K562 treated with DMSO at 1 percent for 24 hours (cell line): ENCODE data around the gene CDC73. TPM values are rescaled to one million over a fixed set of nuclear protein-coding genes. Genes with fewer than 3 reads are reported as not detected.

ENCODE experiments used
- total RNA-seq: library from RNA; unstranded; fragments of 300-600 nt; gene quantifications from 2 replicates; pipeline ENCODE4 v1.2.3, GENCODE V29; 2022; ENCODE audit warnings: low read depth; ENCODE audit not compliant: insufficient read depth

The CDC73 gene
- 17.5 and 23.0 TPM in 2 replicates for total RNA-seq

DNA sequence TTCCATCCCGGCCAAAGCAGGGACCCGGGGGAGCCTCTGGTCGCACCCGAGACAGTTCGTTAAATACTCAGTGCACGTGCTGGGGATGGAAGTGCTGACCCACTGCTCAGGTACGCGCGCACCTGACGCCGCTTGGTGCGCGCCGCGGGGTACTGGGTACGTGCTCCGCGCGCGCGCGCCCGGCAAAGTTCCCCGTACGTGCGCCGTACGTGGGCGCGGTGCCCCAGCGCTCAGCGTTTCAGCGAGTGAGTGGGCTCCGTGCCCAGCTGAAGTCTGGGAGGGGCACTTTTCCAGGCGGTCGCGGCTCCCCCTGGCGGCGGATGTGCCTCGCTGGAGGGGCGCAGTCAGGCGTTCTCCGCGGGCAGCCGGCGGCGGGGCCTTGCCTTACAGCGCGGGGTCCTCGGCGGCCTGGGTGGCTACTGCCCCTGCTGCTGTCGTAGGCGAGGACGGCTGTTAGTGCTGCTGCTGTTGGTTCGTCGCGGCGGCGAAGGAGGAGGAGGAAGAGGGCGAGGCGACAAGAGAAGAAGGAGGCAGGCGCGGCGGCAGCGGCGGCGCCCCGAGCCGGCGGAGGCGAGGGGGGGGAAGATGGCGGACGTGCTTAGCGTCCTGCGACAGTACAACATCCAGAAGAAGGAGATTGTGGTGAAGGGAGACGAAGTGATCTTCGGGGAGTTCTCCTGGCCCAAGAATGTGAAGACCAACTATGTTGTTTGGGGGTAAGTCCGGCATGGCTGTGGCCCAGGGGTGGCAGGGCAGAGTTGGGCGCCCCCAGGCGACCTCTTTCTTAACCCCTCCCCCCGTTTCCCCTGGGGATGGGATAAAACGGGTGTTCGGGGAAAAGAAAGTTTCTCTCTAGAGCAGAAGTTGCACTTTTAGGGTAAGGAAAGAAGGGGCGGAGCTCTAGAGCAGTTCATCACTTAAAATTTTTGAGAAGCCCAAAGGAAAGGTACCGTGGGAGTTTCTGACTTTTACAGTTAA, at the start of gene CDC73:
TSS of gene CDC73 (plus strand) at position 416 of the 978 bp plus-strand sequence. CDS start at position 586, 170 bp downstream.

DNA sequence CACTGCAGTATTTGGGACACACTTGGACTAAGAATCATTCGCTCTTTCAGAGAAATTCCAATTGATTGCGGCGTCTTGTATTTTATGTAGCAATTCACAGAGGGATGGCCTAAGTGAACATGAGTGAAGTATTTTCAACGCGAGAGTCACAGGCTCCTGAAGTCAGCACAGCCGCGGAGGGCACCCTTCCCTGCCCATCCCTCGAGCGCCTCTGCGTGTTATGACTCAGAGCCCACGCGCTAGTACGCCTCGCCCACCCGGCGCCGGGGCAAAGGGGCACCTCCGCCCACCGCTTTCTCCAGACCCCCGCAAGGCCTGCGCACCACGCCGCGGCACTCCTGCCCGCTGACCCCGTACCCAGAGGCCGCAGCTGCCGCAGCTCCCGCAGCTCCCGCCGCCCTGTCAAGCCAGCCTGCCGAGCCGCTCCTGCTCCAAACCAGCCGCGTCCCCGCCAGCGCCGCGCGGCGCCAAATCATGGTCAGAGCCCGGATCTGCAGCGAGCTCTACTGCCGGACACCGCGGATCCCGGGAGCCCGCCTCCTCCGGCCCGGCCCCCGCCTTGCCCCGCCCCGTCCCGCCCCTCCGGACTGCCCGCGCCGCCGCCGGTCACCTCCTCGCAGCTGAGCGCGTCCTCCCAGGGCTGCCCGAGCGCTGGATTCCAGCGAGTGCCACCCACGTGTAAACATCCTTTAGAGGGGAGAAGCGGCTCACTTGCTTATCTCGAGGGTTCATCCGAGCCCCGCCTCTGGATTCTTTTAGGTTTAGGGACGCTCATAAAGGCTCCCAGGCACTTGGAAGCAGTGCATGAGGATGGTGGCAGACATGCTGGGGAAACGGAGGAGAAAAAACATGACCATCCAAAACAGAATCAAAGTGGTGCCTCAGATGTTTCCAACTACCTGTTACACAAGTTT, 16.7 kb upstream of the CDC73 start, which contains the start of gene GLRX2:
TSS of gene GLRX2 (minus strand) at position 508 of the 914 bp plus-strand sequence. CDS start at position 476, 32 bp downstream.

DNA sequence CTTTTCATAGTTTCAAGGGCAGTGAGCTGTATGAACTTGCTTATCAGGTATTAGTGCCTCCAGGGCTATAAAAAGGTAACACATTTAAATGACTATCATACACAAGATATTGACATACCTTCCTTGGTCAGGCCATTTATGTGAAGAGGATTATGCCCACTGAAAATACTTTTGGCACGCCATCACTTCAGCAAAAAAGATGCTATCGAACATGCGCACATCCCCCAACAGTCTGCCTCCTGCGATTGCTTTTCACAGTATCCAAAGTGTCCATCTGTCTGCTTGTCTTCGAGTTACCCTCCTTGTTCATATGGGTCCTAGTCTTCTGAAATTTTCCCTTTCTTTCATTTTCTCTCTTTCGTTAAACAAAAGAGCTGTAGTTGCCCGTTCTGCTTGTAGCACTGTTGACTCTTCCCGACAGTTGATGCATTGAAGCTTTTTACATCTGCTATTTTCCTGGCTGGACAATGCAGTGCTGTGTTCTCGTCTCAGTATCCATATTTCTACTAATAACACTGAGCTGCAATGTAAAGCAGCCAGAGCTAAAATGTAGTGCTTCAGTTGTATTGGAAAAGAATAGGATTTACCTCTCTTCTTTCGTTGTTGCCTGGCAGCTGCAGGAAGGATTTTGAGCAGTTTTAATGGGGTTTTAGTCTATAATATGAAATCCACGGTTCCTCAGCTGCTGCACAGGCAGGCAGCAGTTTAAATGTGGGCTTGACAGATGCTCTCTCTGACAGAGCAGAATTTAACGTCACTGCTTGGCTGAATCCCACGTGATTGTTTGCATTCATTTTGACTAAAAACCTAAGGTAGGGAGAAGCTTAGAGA, 64.3 kb downstream of the CDC73 start, which contains the start of gene B3GALT2:
TSS of gene B3GALT2 (minus strand) at position 713 of the 831 bp plus-strand sequence. CDS start 5,051 bp downstream, outside the sequence.

Other genes with a start within 250 kb of the CDC73 start
- gene UCHL5, start 62.7 kb upstream of the CDC73 start, total RNA-seq = 44.7 and 49.1 TPM in 2 replicates
- 33.3 and 42.6 TPM in 2 replicates for gene RO60, start 62.4 kb upstream of the CDC73 start, total RNA-seq
- 51.9 and 62.9 TPM in 2 replicates for gene GLRX2, start 16.6 kb upstream of the CDC73 start, total RNA-seq
- gene B3GALT2, start 64.6 kb downstream of the CDC73 start, total RNA-seq = not detected in 2 replicates